ENCODE measurements around the gene PRICKLE2. TPM values are rescaled to one million over a fixed set of nuclear protein-coding genes. Genes with fewer than 3 reads are reported as not detected.

Gene PRICKLE2
- total RNA-seq, 2 experiments from 2014 or later: 0.05 TPM; not detected in 1

DNA sequence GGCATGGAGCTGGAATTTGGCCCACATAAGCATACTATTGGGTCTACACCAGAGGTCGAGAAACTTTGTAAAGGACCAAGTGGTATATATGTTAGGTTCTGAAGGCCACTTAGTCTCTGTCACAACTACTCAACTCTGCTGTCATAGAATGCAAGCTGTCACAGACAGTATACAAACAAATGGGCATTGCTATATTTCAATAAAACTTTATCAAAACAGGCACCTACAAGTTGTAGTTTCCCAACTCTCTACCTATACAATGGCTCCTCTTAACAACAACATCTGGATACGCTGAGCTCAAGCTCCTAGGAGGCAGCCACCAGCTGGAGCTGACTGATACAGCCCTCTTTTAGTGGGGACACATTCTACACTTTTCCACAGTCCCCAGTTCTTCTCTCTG, 15.7 kb upstream of the PRICKLE2 start:
- no peaks in the 10 kb centered on the region for H3K4me1 Mint-ChIP-seq (ENCODE audit: low read depth)
- peaks cover 2% of the 10 kb centered on the region for H3K9me3 Mint-ChIP-seq
- H3K27ac Mint-ChIP-seq: no peak overlapping the region
- no peaks in the 10 kb centered on the region for H3K36me3 Mint-ChIP-seq (ENCODE audit: low read depth)
- CTCF ChIA-PET: interaction anchor here (0.5 kb wide), 1 partner anchor 507 kb away, joined by 4 read pairs; no protein-coding TSS in a partner anchor
- no peak for DNase-seq
- intact Hi-C loops (cut with micrococcal nuclease): no loop called here
- no peak overlapping the region for H3K4me3 Mint-ChIP-seq
- peaks cover 14% of the 10 kb centered on the region for H3K27me3 Mint-ChIP-seq (ENCODE audit: low read depth)

GRCh38 chr3:64240396-64240795, 15.1 kb upstream of the PRICKLE2 start:
- CTCF ChIA-PET: interaction anchor here (0.5 to 0.6 kb wide), 2 partner anchors 508 to 1904 kb away, joined by 3 to 4 read pairs; no protein-coding TSS in a partner anchor
- Mint-ChIP-seq H3K27me3 (ENCODE audit: low read depth) (peaks cover 16% of the 10 kb centered on the region), H3K27ac (no peak overlapping the region), H3K4me3 (no peak overlapping the region), H3K4me1 (ENCODE audit: low read depth) (no peaks in the 10 kb centered on the region), H3K36me3 (ENCODE audit: low read depth) (no peaks in the 10 kb centered on the region), H3K9me3 (peaks cover 2% of the 10 kb centered on the region)
- DNase-seq: no peak
- intact Hi-C loops (cut with micrococcal nuclease): no loop called here

- H3K9me3 Mint-ChIP-seq: peaks cover 2% of the 10 kb centered on the region
- peaks cover 15% of the 10 kb centered on the region for H3K27me3 Mint-ChIP-seq (ENCODE audit: low read depth)
- no peaks in the 10 kb centered on the region for H3K4me1 Mint-ChIP-seq (ENCODE audit: low read depth)
- no peaks in the 10 kb centered on the region for H3K36me3 Mint-ChIP-seq (ENCODE audit: low read depth)
- H3K27ac Mint-ChIP-seq: no peak overlapping the region
- intact Hi-C loops (cut with micrococcal nuclease): no loop called here
- no peak overlapping the region for H3K4me3 Mint-ChIP-seq
- CTCF ChIA-PET: interaction anchor here (0.6 kb wide), 1 partner anchor 1905 kb away, joined by 3 read pairs; no protein-coding TSS in a partner anchor
- no peak for DNase-seq
Observed at GRCh38 chr3:64239841-64240240, 14.6 kb upstream of the PRICKLE2 start.

GRCh38 chr3:64238971-64239667, 13.9 kb upstream of the PRICKLE2 start:
- H3K4me1 Mint-ChIP-seq (ENCODE audit: low read depth): no peaks in the 10 kb centered on the region
- intact Hi-C loops (cut with micrococcal nuclease): no loop called here
- peaks cover 2% of the 10 kb centered on the region for H3K9me3 Mint-ChIP-seq
- CTCF ChIA-PET: no interaction called here
- no peak for DNase-seq
- no peaks in the 10 kb centered on the region for H3K36me3 Mint-ChIP-seq (ENCODE audit: low read depth)
- H3K4me3 Mint-ChIP-seq: no peak overlapping the region
- no peak overlapping the region for H3K27ac Mint-ChIP-seq
- peaks cover 15% of the 10 kb centered on the region for H3K27me3 Mint-ChIP-seq (ENCODE audit: low read depth)

DNA sequence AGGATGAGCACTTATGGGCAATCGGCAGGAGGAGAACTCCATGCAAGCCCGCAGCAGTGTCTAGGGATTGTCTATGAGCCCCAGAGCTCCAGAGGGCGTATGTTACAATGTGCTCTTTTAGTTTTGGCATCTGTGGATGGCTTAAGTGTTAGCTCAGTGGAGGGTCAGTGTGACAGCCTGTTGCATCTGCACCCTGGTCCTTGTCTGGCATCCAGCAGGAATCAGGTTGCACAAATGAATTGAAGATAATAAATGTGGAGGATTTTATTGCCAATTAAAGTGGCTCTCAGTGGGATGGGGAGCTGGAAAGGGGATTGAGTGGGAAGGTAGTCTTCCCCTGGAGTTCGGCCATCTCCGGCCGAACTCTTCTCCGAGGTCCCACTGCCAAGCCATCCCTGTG, 11.8 kb upstream of the PRICKLE2 start:
- DNase-seq: no peak
- H3K36me3 Mint-ChIP-seq (ENCODE audit: low read depth): no peaks in the 10 kb centered on the region
- peaks cover 2% of the 10 kb centered on the region for H3K9me3 Mint-ChIP-seq

GRCh38 chr3:64235605-64236004, 10.3 kb upstream of the PRICKLE2 start:
- CTCF ChIA-PET: no interaction called here

More for the DNA sequence above, 11.8 kb upstream of the PRICKLE2 start:
- H3K27me3 Mint-ChIP-seq (ENCODE audit: low read depth): peaks cover 15% of the 10 kb centered on the region
- no peaks in the 10 kb centered on the region for H3K4me1 Mint-ChIP-seq (ENCODE audit: low read depth)
- intact Hi-C loops (cut with micrococcal nuclease): no loop called here
- no peak overlapping the region for H3K4me3 Mint-ChIP-seq
- no peak overlapping the region for H3K27ac Mint-ChIP-seq
- CTCF ChIA-PET: no interaction called here

DNA sequence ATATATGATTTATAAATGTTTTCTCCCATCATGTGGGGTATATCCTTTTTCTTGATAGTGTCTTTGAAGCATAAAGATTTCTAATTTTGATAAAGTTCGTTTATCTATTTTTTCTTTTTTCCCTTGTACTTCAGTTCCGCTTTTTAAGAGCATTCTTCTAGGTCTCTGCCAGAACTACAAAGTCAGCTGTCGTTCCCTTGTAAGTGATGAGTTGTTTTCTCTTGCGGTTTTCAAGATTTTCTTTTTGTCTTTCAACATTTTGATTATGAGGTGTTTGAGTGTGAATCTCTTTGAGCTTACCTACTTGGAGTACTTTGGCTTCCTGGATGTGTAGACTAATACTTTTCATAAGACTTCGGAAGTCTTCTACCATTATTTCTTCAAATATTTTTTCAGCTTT, 9.3 kb upstream of the PRICKLE2 start:
- H3K4me1 Mint-ChIP-seq (ENCODE audit: low read depth): no peaks in the 10 kb centered on the region
- H3K9me3 Mint-ChIP-seq: peaks cover 2% of the 10 kb centered on the region
- CTCF ChIA-PET: interaction anchor here (0.6 kb wide), 1 partner anchor 164 kb away, joined by 3 read pairs; no protein-coding TSS in a partner anchor
- no peaks in the 10 kb centered on the region for H3K36me3 Mint-ChIP-seq (ENCODE audit: low read depth)
- no peak overlapping the region for H3K4me3 Mint-ChIP-seq
- intact Hi-C loops (cut with micrococcal nuclease): no loop called here
- DNase-seq: no peak
- H3K27me3 Mint-ChIP-seq (ENCODE audit: low read depth): peaks cover 14% of the 10 kb centered on the region
- no peak overlapping the region for H3K27ac Mint-ChIP-seq

More at GRCh38 chr3:64235605-64236004, 10.3 kb upstream of the PRICKLE2 start:
- no peak for DNase-seq
- intact Hi-C loops (cut with micrococcal nuclease): no loop called here
- H3K27ac Mint-ChIP-seq: no peak overlapping the region
- no peaks in the 10 kb centered on the region for H3K36me3 Mint-ChIP-seq (ENCODE audit: low read depth)
- peaks cover 14% of the 10 kb centered on the region for H3K27me3 Mint-ChIP-seq (ENCODE audit: low read depth)
- H3K4me1 Mint-ChIP-seq (ENCODE audit: low read depth): no peaks in the 10 kb centered on the region
- H3K4me3 Mint-ChIP-seq: no peak overlapping the region
- peaks cover 2% of the 10 kb centered on the region for H3K9me3 Mint-ChIP-seq

GRCh38 chr3:64232821-64233220, 7.6 kb upstream of the PRICKLE2 start:
- no peak for DNase-seq
- CTCF ChIA-PET: no interaction called here
- H3K9me3 Mint-ChIP-seq: peaks cover 1% of the 10 kb centered on the region
- no peaks in the 10 kb centered on the region for H3K4me1 Mint-ChIP-seq (ENCODE audit: low read depth)
- peaks cover 12% of the 10 kb centered on the region for H3K27me3 Mint-ChIP-seq (ENCODE audit: low read depth)
- intact Hi-C loops (cut with micrococcal nuclease): no loop called here
- H3K36me3 Mint-ChIP-seq (ENCODE audit: low read depth): no peaks in the 10 kb centered on the region
- H3K27ac Mint-ChIP-seq: no peak overlapping the region
- no peak overlapping the region for H3K4me3 Mint-ChIP-seq

GRCh38 chr3:64229903-64230302, 4.6 kb upstream of the PRICKLE2 start:
- Mint-ChIP-seq H3K4me3 (no peak overlapping the region), H3K27ac (no peak overlapping the region), H3K36me3 (ENCODE audit: low read depth) (no peaks in the 10 kb centered on the region), H3K4me1 (ENCODE audit: low read depth) (no peaks in the 10 kb centered on the region), H3K9me3 (no peaks in the 10 kb centered on the region), H3K27me3 (ENCODE audit: low read depth) (peaks cover 14% of the 10 kb centered on the region)
- intact Hi-C loops (cut with micrococcal nuclease): no loop called here
- DNase-seq: no peak
- CTCF ChIA-PET: no interaction called here

DNA sequence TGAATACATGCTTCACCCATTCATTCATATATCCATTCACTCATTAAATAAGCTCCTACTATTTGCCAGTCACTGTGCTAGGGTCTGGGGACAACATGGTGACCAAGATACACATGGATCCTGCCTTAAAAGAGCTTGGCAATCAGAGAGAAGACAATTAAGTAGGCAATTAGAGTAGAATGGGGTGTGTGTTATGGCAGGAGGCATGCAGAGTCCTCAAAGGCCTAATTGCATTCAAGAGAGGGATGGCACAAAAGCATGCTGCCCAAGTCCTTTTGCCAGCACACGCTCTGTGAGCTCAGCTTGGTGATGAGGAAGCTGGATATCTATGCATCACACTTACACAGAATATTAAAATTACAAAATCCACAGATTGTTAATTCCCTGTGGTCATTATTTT, 2.8 kb upstream of the PRICKLE2 start:
- H3K4me3 Mint-ChIP-seq: no peak overlapping the region
- H3K27me3 Mint-ChIP-seq (ENCODE audit: low read depth): peaks cover 13% of the 10 kb centered on the region
- CTCF ChIA-PET: no interaction called here
- H3K9me3 Mint-ChIP-seq: no peaks in the 10 kb centered on the region
- no peak overlapping the region for H3K27ac Mint-ChIP-seq
- intact Hi-C loops (cut with micrococcal nuclease): no loop called here
- no peak for DNase-seq
- no peaks in the 10 kb centered on the region for H3K36me3 Mint-ChIP-seq (ENCODE audit: low read depth)
- H3K4me1 Mint-ChIP-seq (ENCODE audit: low read depth): no peaks in the 10 kb centered on the region

- no peaks in the 10 kb centered on the region for H3K36me3 Mint-ChIP-seq (ENCODE audit: low read depth)
- H3K9me3 Mint-ChIP-seq: no peaks in the 10 kb centered on the region
- DNase-seq: no peak
- intact Hi-C loops (cut with micrococcal nuclease): no loop called here
- H3K27ac Mint-ChIP-seq: no peak overlapping the region
- H3K4me1 Mint-ChIP-seq (ENCODE audit: low read depth): no peaks in the 10 kb centered on the region
- H3K4me3 Mint-ChIP-seq: no peak overlapping the region
- peaks cover 15% of the 10 kb centered on the region for H3K27me3 Mint-ChIP-seq (ENCODE audit: low read depth)
- CTCF ChIA-PET: no interaction called here
Observed at GRCh38 chr3:64226730-64227129, 1.5 kb upstream of the PRICKLE2 start.

- CTCF ChIA-PET: no interaction called here
- Mint-ChIP-seq H3K36me3 (ENCODE audit: low read depth) (no peaks in the 10 kb centered on the region), H3K4me1 (ENCODE audit: low read depth) (no peaks in the 10 kb centered on the region), H3K27ac (no peak overlapping the region), H3K4me3 (no peak overlapping the region), H3K9me3 (no peaks in the 10 kb centered on the region), H3K27me3 (ENCODE audit: low read depth) (peaks cover 18% of the 10 kb centered on the region)
- no peak for DNase-seq
- intact Hi-C loops (cut with micrococcal nuclease): no loop called here
Observed at GRCh38 chr3:64225695-64226499, 631 bp upstream of the PRICKLE2 start.
